Heart left ventricle (tissue), 13 donors: ENCODE data around the gene RFX5.

Source experiments
- POLR2A ChIP-seq, 2 donors: fragments of 450-650 bp; IDR thresholded peaks; one replicate each; pipeline ENCODE4 v1.6.1; 2017; ENCODE audit warnings: antibody characterized with exemption in 2 of 2, mild to moderate bottlenecking in 2 of 2, moderate library complexity in 2 of 2
- TF ChIP-seq, protein P1 (sequence below), 12 donors: fragments of 200-600 bp; sonication (generic) in 4 of 12; IDR thresholded peaks; one replicate each; pipeline versions ENCODE4 v1.5.0 to v1.8.0; 2018 to 2022; ENCODE audit warnings: antibody characterized with exemption in 12 of 12, mild to moderate bottlenecking in 5 of 12
- donor health status: ischemic (EF 13 %, LVEDD 7.1; RV severe dilation, severe dysfunction).
- donor health status: DM: no; HTN: yes; CAD: no.
- donor health status: DM: no; HTN: no; CAD: no.
- donor health status: ischemic (EF 25% LVEDD 6.9; RV normal size, moderate dysfunction).
- donor health status: ischemic (EF 25% LVEDD 5.7; RV mildly dilated, moderate dysfunction).
- donor health status: ischemic (EF 35%, LVEDD 5.7; RV mildly dilated, moderate dysfunction).
- donor health status: nonischemic (EF 11% LVEDD 7.7; RV severe dilation, severe dysfunction).
- donor health status: DM: yes; HTN: yes; CAD: no.
- donor health status: PGD.
- donor health status: ischemic (EF 29% LVEDD 5.4; RV normal size, mild dysfunction).
- donor health status: nonischemic (EF 23%, LVEDD 6.1; RV moderate dilation, normal function).

DNA sequence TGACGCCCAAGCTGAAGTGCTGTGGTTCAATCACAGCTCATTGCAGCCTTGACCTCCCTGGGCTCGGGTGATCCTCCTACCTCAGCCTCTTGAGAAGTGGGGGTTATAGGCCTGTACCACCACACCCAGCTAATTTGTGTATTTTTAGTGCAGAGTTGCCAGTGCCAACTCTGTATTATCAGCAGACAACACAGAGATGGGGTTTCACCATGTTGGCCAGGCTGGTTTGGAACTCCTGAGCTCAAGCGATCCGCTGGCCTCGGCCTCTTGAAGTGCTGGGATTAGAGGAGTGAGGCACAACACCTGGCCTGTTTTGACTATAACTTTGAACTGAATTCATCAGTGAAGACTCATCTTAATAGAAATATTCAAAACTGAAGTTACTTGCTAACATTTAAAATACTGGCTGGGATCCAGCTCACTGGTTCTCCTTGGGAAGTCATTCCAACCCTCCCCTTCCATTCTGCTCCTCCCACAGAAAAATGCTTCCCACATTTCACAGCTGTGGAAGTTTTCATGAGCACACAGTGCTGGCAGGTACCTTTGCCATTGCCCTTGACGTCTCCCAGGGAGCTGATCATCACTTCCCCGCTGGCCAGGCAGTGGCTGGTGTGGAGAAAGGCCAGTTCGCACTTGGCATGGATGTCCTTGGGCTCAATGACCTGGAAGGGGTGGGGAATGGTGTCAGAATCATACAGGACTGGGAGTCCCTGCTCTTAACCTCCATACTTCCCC is 20.8 kb upstream of the RFX5 start:
- TF ChIP-seq, protein P1, sequence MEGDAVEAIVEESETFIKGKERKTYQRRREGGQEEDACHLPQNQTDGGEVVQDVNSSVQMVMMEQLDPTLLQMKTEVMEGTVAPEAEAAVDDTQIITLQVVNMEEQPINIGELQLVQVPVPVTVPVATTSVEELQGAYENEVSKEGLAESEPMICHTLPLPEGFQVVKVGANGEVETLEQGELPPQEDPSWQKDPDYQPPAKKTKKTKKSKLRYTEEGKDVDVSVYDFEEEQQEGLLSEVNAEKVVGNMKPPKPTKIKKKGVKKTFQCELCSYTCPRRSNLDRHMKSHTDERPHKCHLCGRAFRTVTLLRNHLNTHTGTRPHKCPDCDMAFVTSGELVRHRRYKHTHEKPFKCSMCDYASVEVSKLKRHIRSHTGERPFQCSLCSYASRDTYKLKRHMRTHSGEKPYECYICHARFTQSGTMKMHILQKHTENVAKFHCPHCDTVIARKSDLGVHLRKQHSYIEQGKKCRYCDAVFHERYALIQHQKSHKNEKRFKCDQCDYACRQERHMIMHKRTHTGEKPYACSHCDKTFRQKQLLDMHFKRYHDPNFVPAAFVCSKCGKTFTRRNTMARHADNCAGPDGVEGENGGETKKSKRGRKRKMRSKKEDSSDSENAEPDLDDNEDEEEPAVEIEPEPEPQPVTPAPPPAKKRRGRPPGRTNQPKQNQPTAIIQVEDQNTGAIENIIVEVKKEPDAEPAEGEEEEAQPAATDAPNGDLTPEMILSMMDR (IDR thresholded peaks at IDR 0.05), result no peak
- no peak for TF ChIP-seq POLR2A (IDR thresholded peaks at IDR 0.05)
